T-helper 9 cell (primary cell): ENCODE measurements around the gene ENO2.

Experiments
- DNase-seq: peaks from one replicate; pipeline ENCODE4 v3.0.0-alpha.2; 2020

ENO2 gene

DNA sequence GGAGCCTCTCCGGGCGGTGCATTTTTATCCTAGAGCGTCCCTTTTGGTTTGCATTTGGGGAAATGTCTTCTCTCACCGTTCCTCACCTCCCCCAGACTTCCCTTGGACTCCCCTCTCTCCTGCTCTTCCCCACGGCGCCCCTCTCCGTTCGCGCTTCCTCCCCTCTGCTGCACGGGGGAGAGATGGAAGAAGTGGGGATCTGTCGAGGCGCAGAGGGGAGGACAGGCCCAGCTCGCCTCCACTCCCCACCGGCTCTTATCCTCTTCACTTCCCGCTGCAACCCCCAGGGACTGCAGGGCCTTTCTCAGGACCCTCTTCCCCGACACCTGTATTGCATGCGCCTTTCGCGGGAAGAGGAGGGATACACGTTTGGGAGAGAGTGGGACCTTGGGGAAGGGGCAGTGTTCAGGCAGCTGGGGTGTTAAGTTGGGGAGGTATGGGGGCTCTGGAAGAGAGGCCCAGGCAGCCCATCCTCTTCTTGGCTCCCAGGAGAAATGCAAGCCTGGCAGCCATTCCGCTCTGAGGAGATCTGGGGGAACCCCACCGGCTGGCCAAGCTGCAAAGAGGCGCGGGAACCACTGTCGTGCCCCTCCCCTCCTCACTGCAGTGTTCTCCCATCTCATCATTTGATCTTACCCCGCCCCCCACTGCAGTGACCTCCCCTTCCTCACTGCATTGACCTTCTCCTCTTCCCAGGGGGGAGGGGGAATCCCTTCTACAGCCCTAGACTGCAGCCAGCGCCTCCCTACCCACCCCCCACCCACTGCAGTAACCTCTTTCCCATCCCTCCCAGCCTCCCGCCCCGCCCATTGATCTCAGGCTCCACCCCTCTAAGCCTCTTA, 788 bp downstream of the ENO2 start:
- no peak for DNase-seq

GRCh38 chr12:6915789-6916285, 1.5 kb downstream of the ENO2 start:
- no peak for DNase-seq

DNA sequence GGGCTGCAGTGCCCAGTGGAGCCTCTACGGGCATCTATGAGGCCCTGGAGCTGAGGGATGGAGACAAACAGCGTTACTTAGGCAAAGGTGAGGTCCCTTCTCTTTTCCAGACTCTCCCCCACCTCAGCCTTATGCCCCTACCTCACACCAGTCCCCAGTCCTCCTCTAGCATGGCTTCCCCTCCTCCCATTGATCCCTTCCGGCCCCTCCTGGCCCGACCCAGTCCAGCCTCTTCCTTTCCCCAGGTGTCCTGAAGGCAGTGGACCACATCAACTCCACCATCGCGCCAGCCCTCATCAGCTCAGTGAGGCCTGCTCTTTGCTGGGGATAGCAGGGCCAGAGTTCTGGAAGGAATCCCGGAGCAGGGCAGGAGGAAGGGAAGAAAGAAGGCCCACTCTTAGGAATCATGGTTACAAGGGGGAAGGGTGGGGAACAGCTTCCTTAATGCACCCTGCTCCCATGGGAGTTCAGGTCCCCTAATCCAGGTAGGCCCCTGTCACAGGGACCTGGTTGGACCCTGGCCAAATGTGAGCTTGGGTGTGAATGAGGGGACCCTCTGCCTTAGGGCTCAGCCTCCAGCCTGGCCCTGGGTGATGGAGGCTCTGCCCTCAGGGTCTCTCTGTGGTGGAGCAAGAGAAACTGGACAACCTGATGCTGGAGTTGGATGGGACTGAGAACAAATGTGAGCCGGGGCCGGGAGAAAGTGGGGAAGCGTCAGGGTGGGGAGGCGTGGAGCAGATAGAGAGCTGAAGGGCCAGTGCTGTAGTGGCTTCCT, 2.2 kb downstream of the ENO2 start:
- DNase-seq = no peak

DNA sequence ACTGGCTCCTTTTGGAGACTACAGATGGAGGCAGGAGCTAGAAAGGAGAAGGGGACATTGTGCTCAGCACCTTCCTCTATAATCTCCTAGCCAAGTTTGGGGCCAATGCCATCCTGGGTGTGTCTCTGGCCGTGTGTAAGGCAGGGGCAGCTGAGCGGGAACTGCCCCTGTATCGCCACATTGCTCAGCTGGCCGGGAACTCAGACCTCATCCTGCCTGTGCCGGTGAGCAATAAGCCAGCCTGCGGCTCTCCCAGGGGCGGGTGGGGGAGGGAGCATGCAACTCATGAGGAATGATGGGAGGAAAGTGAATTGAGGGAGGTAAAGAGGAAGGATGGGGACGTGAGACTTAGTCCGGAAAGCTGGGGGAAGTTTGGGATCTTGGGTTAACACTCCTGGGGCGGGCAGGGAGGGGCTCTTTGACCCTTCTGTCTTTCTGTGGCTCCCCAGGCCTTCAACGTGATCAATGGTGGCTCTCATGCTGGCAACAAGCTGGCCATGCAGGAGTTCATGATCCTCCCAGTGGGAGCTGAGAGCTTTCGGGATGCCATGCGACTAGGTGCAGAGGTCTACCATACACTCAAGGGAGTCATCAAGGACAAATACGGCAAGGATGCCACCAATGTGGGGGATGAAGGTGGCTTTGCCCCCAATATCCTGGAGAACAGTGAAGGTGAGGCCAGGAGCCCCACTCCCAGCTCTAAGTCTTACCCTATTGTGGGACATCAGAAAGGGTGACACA, 3.3 kb downstream of the ENO2 start:
- no peak for DNase-seq

GRCh38 chr12:6919588-6919987, 5.2 kb downstream of the ENO2 start:
- no peak for DNase-seq

GRCh38 chr12:6921539-6921938, 7.2 kb downstream of the ENO2 start:
- no peak for DNase-seq

DNA sequence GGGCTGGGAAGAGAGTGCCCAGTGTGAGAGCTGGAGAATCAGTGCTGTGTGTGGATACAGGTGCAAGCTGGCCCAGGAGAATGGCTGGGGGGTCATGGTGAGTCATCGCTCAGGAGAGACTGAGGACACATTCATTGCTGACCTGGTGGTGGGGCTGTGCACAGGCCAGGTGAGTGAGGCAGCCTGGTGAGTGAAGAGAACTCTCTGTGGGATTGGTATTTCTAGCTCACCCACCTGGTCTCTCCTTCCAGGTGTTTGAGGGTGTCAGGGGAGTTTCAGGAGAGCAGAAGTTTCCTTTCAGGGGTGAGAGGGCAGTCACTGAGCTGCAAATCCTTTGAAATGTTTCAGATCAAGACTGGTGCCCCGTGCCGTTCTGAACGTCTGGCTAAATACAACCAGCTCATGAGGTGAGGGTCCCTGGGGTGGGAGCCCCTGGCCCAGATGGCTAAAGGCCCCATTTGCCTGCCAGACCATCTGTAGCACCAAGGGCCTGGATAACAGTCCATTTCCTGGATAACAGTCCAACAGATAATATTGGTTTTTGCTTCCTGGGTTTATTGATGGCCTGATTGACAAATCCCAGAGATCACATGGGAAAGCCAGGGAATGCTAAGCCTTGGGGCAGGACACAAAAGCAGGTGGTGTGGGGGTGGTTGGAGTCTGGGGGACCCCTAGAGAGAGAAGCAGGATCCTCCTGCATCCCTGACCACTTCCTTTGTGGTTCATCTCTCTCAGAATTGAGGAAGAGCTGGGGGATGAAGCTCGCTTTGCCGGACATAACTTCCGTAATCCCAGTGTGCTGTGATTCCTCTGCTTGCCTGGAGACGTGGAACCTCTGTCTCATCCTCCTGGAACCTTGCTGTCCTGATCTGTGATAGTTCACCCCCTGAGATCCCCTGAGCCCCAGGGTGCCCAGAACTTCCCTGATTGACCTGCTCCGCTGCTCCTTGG, 7.9 kb downstream of the ENO2 start:
- no peak for DNase-seq

DNA sequence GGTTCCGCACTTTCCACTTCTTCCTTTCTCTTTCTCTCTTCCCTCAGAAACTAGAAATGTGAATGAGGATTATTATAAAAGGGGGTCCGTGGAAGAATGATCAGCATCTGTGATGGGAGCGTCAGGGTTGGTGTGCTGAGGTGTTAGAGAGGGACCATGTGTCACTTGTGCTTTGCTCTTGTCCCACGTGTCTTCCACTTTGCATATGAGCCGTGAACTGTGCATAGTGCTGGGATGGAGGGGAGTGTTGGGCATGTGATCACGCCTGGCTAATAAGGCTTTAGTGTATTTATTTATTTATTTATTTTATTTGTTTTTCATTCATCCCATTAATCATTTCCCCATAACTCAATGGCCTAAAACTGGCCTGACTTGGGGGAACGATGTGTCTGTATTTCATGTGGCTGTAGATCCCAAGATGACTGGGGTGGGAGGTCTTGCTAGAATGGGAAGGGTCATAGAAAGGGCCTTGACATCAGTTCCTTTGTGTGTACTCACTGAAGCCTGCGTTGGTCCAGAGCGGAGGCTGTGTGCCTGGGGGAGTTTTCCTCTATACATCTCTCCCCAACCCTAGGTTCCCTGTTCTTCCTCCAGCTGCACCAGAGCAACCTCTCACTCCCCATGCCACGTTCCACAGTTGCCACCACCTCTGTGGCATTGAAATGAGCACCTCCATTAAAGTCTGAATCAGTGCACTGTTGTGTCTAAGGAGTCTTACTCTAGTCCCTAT, 8.8 kb downstream of the ENO2 start:
- DNase-seq = no peak

GRCh38 chr12:6923851-6924250, 9.5 kb downstream of the ENO2 start:
- no peak for DNase-seq

DNA sequence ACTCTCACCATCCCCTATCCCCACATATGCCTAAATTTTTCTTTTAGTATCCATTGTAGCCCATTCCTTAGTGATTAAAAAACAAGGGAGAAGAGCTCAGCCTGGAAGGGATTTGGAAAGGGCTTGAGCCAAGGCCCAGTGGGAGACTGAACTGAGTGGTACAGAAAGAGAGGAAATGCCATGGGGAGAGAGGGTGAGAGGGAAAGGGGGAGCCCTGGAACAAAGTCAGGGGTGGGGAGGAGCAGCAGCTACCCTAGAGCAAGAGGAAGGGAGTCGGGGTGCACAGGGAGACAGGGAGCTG, 10.8 kb downstream of the ENO2 start:
- no peak for DNase-seq

DNA sequence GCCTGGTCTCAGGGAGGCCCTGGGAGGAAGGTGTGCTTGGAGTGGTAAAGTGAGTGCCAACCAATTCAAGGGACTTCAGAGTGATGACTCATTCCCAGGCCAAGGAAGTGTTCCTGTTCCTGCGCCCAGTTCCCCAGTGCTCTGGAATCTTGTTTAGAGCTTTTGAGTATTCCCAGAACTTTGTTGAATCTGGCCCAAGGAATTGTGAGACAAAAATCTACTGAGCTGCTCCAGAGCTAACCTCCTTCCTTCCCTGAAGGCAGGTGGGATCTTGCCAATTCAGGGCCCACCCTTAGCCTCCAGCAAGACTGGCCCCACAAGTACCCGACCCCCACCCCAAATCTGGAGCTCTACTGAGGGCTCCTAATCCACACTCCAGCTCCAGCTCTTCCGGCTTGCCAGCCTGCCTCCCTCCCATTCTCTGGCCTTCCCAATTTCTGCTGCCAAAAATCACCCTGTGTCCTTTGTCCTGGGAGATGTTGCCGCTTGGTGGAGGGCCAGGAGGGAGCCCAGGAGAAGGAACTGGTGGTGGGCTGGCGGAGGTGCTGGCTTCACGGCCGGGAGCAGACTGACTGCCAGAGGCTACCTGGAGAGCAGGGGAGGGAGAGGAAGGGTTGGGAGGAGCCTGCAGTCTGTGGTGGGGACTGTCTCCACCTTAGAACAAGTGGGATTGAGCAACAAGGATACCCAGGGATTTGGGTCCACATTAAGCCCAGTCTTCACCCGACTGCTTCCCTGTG, 11.3 kb downstream of the ENO2 start:
- no peak for DNase-seq

GRCh38 chr12:6927379-6928021, 13.1 kb downstream of the ENO2 start, which contains the start of gene ATN1:
Gene ATN1, plus strand, starts transcription at chr12:6927959. Its CDS starts 6,043 bp downstream, at chr12:6934002.
- DNase-seq = peak; percentile 46

DNA sequence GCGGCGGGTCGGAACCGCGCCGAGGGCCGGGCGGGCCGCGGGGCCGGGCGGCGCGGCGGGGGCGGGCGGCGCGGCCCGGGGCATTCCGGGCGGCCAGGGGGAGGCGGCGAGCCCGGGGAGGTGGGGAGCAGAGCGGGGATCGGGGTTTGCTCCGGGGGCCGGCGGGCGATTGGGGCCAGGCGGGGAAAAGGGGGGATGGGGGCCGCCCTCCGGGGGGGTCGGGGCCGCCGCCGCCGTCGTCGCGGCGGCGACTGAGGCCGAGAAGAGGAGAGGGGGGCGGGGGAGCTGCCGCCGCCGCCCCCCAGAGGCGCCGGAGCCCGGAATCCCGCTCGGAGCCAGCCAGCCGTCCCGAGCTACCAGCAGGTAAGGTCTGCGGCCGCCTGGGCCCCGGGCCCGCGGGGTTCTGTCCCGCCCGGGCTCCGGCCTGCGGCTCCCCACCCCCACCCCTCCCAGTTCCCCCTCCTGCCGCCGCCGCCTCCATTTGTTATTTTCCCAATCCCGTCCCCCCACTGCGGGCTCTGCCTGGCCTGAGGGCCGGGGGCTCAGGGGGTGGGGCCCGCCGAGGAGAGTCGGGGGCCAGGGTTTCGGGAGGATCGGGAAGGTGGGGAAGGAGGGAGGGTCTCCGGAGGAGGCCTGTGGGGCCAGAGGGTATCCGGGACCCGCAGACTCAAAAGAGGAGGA, 13.8 kb downstream of the ENO2 start:
- DNase-seq = peak; percentile 20

GRCh38 chr12:6928703-6929407, 14.5 kb downstream of the ENO2 start:
- no peak for DNase-seq

- DNase-seq = no peak
Measured at GRCh38 chr12:6929466-6930452, 15.4 kb downstream of the ENO2 start.

GRCh38 chr12:6932766-6933165, 18.4 kb downstream of the ENO2 start:
- DNase-seq = no peak

DNA sequence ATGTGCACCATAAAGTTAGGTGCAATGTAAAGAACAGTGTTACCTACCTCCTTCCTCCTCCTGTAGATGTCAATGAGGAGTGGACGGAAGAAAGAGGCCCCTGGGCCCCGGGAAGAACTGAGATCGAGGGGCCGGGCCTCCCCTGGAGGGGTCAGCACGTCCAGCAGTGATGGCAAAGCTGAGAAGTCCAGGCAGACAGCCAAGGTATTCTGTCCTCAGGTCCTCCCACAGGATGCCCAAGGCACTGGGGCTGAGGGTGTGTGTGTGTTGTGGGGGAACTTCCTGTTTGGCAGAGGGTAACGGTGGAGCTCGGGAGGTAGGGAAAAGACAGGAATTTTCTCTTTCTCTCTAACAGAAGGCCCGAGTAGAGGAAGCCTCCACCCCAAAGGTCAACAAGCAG, 19.7 kb downstream of the ENO2 start:
- DNase-seq = no peak
